GM12878 (cell line): ENCODE measurements around the gene CPT2. TPM values are rescaled to one million over a fixed set of nuclear protein-coding genes. Genes with fewer than 3 reads are reported as not detected.

ENCODE experiments used
- ATAC-seq: fragments of 200-7000 bp; cut with Tn5 transposase; 3 replicates; pipeline ENCODE4 v1.9.1; 2020; ENCODE audit warnings: mild to moderate bottlenecking, moderate library complexity
- BruUV-seq: library from RNA; stranded (reverse); fragments of 400-500 nt; replicated peaks from 2 replicates; lab custom pipeline; 2021; lab: Mats Ljungman, UMichigan
- CTCF ChIA-PET: fragments of 300-600 bp; sonication (Branson Sonifier 250); formaldehyde crosslinking; extraction: SDS; loops from one replicate; lab custom pipeline; 2021; ENCODE audit warnings: inconsistent platforms; lab: Yijun Ruan, JAX
- POLR2A ChIA-PET: fragments of 350-600 bp; formaldehyde crosslinking; extraction: SDS; loops from one replicate; lab custom pipeline; 2021; ENCODE audit warnings: inconsistent platforms; lab: Charles Lee
- RAD21 ChIA-PET: fragments of 300-600 bp; sonication (Branson Sonifier 250); formaldehyde crosslinking; loops from one replicate; lab custom pipeline; 2023; ENCODE audit warnings: antibody characterized with exemption; ENCODE audit not compliant: unreplicated experiment; lab: Charles Lee
- SMC1A ChIA-PET: fragments of 300-600 bp; sonication (Branson Sonifier 250); formaldehyde crosslinking; loops from one replicate; lab custom pipeline; 2023; ENCODE audit not compliant: unreplicated experiment, uncharacterized antibody; lab: Charles Lee
- DNase-seq: peaks from one replicate; pipeline ENCODE4 v3.0.0-alpha.2; 2011; ENCODE audit warnings: low read depth, low spot score
- FAIRE-seq: peaks from 3 replicates; lab custom pipeline; 2011; peaks lifted over from hg19 to GRCh38; lab: Jason Lieb, UNC
- H2AFZ ChIP-seq: 2 replicates; pipeline ENCODE4 v1.6.0; 2011; ENCODE audit warnings: low read depth, low read length, control low read depth; ENCODE audit not compliant: control insufficient read depth
- H3K27ac ChIP-seq: 2 replicates; pipeline ENCODE4 v1.5.1; 2011; ENCODE audit warnings: control low read depth; ENCODE audit not compliant: control insufficient read depth, insufficient read depth
- H3K27me3 ChIP-seq, 2 experiments: replicated peaks in 1 of 2; 2 replicates each; pipeline versions ENCODE4 v1.6.0 to v1.6.1; 2011; ENCODE audit warnings: low read length in 1 of 2; ENCODE audit not compliant: control insufficient read depth in 2 of 2, insufficient read depth in 2 of 2
- H3K36me3 ChIP-seq, 2 experiments: 2 replicates each; pipeline ENCODE4 v1.5.1; 2011; ENCODE audit warnings: low read length in 1 of 2; ENCODE audit not compliant: control insufficient read depth in 2 of 2, insufficient read depth in 2 of 2
- H3K4me1 ChIP-seq: 2 replicates; pipeline ENCODE4 v1.6.1; 2011; ENCODE audit warnings: mild to moderate bottlenecking, low read length, moderate library complexity, mixed read lengths; ENCODE audit not compliant: control insufficient read depth, insufficient read depth
- H3K4me2 ChIP-seq: 2 replicates; pipeline ENCODE4 v1.6.0; 2011; ENCODE audit warnings: control low read depth; ENCODE audit not compliant: control insufficient read depth, insufficient read depth
- H3K4me3 ChIP-seq: fragments of 200-600 bp; sonication (generic); 2 replicates; pipeline ENCODE4 v1.5.1; 2016
- H3K79me2 ChIP-seq: 2 replicates; pipeline ENCODE4 v1.6.0; 2011; ENCODE audit warnings: low read length; ENCODE audit not compliant: control insufficient read depth, insufficient read depth
- H3K9ac ChIP-seq: 2 replicates; pipeline ENCODE4 v1.8.0; 2011; ENCODE audit warnings: low read length, control low read depth, mixed read lengths; ENCODE audit not compliant: control insufficient read depth, insufficient read depth
- H3K9me3 ChIP-seq: replicated peaks from 3 replicates; pipeline ENCODE4 v1.5.1; 2011; ENCODE audit warnings: mild to moderate bottlenecking, low read length; ENCODE audit not compliant: control insufficient read depth, insufficient read depth
- H4K20me1 ChIP-seq: 2 replicates; pipeline ENCODE4 v1.6.0; 2011; ENCODE audit not compliant: control insufficient read depth, insufficient read depth
- MEF2A ChIP-seq: IDR thresholded peaks from 2 replicates; pipeline ENCODE4 v1.6.1; 2011; ENCODE audit warnings: low read depth, mild to moderate bottlenecking, low read length, moderate library complexity; ENCODE audit not compliant: insufficient read depth
- MYC ChIP-seq: IDR thresholded peaks from 2 replicates; pipeline ENCODE4 v1.6.1; 2011; ENCODE audit warnings: mild to moderate bottlenecking, low read length, moderate library complexity, inconsistent platforms; ENCODE audit not compliant: insufficient read depth, insufficient replicate concordance, insufficient read length, severe bottlenecking
- PAX5 ChIP-seq: IDR thresholded peaks from 2 replicates; pipeline ENCODE4 v1.6.1; 2011; ENCODE audit warnings: low read depth, low read length, borderline replicate concordance
- RB1 ChIP-seq: fragments of 450-650 bp; formaldehyde crosslinking; IDR thresholded peaks from 2 replicates; pipeline ENCODE4 v1.6.1; 2017; ENCODE audit warnings: mild to moderate bottlenecking, borderline replicate concordance
- whole genome bisulfite sequencing: methylation state at CpG from one replicate; pipeline ENCODE4 v1.1.6; 2016; ENCODE audit warnings: low lambda C conversion rate; ENCODE audit not compliant: insufficient replicate concordance, insufficient coverage; ENCODE audit errors: missing lambda C conversion rate; 5-methylcytosine and 5-hydroxymethylcytosine counted together
- in situ Hi-C: fragments of 300-500 bp; cut with MboI; formaldehyde crosslinking; loops from 9 replicates; pipeline ENCODE4 v1.14.3; 2018; ENCODE audit warnings: mixed read lengths
- intact Hi-C: fragments of 100-400 bp; cut with micrococcal nuclease; formaldehyde crosslinking; loops from one replicate; pipeline ENCODE4 v1.14.2; 2022; ENCODE audit not compliant: unreplicated experiment
- polyA plus RNA-seq, 11 experiments: library from polyadenylated mRNA; depleted of rRNA in 4 of 11; unstranded in 6 of 11; stranded (reverse) in 5 of 11; fragments of >200 nt; fragmentation: Nextera tagmentation in 4 of 11; fragmentation: Illumina TruSeq in 1 of 11; extraction: Ambion mirVana in 4 of 11; extraction: Trizol in 1 of 11; gene quantifications; 1 replicate in 1 of 11; 2 replicates in 10 of 11; pipeline versions ENCODE4 v1.2.1 to v1.2.3, GENCODE V29; 2011 to 2016; ENCODE audit warnings: inconsistent platforms in 2 of 11, missing spikeins in 2 of 11, low read depth in 1 of 11
- total RNA-seq, 4 experiments: library from RNA; depleted of rRNA in 3 of 4; stranded (reverse); fragments of >200 nt in 3 of 4; fragmentation: Illumina TruSeq in 1 of 4; extraction: Trizol in 1 of 4; gene quantifications; 2 replicates each; pipeline versions ENCODE4 v1.2.1 to v1.2.3, GENCODE V29; 2013 to 2021

Gene CPT2
- total and polyA plus RNA-seq, 10 of the 15 experiments (the other 5 are each of a cell fraction or from before 2014, with no cell fraction given) = 10.1 to 36.2 (median 26.3) TPM

DNA sequence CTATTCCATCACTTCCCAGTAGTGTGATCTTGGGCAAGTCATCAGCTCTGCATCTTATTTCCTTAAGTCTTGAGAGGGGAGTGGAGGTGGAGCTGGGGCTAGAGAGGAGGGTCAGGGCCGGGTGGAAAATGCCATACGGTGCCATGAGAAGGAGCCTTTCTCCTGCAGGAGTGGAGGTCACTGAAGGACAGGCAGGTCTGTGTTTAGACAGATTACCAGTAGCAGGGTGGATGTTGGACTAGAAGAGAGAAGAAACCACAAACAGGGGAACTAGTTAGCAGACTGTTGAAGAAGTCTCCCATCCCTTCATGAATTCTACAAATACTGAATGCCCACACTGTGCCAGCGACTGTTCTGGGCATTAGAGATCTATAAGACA is 13.9 kb upstream of the CPT2 start:
- DNase-seq (no peak), ATAC-seq (no peak), FAIRE-seq (no peak)
- Histone ChIP-seq H4K20me1 (no peaks in the 10 kb centered on the region), H3K4me2 (no peak overlapping the region), H3K27ac (no peak overlapping the region), H3K9ac (no peak overlapping the region), H3K79me2 (no peaks in the 10 kb centered on the region), H3K4me3 (no peak overlapping the region), H3K36me3 (no peaks in the 10 kb centered on the region), H3K4me1 (no peaks in the 10 kb centered on the region), H3K27me3 (no peaks in the 10 kb centered on the region; a peak in 1 of 4 replicates), H2AFZ (no peak overlapping the region), H3K9me3 (no peaks in the 10 kb centered on the region; the same call in 2 of the 3 replicates)
- intact Hi-C loops = loop anchor here (1.0 kb wide), 2 partner anchors 277 to 481 kb away; no protein-coding TSS in a partner anchor
- in situ Hi-C loops = loop anchor here (25.0 kb wide), 1 partner anchor 270 kb away; the partner anchor contains the start of gene ECHDC2
- ChIA-PET POLR2A (no interaction called here), SMC1A (interaction anchor here (1.0 to 2.0 kb wide), 4 partner anchors 7 to 12 kb away, joined by 3 to 5 read pairs (median 4); no protein-coding TSS in a partner anchor), RAD21 (interaction anchor here (0.6 to 1.4 kb wide), 4 partner anchors 9 to 130 kb away, joined by 3 read pairs; no protein-coding TSS in a partner anchor), CTCF (interaction anchor here (0.7 to 4.2 kb wide), 18 partner anchors 8 to 486 kb away, joined by 3 to 32 read pairs (median 4); partner anchors contain the start of gene MAGOH)
- 12% methylated on average over 3 of the region's 3 CpGs for WGBS
- no TSS peak for BruUV-seq
- TF ChIP-seq RB1 (no peak), MYC (no peak), MEF2A (no peak), PAX5 (no peak)
